Measurements from ENCODE around the gene GRHPR. TPM values are rescaled to one million over a fixed set of nuclear protein-coding genes. Genes with fewer than 3 reads are reported as not detected.

Gene GRHPR
- polyA plus RNA-seq, 1 of the 3 experiments (the other 2 are of a cell fraction) = 206 TPM

DNA sequence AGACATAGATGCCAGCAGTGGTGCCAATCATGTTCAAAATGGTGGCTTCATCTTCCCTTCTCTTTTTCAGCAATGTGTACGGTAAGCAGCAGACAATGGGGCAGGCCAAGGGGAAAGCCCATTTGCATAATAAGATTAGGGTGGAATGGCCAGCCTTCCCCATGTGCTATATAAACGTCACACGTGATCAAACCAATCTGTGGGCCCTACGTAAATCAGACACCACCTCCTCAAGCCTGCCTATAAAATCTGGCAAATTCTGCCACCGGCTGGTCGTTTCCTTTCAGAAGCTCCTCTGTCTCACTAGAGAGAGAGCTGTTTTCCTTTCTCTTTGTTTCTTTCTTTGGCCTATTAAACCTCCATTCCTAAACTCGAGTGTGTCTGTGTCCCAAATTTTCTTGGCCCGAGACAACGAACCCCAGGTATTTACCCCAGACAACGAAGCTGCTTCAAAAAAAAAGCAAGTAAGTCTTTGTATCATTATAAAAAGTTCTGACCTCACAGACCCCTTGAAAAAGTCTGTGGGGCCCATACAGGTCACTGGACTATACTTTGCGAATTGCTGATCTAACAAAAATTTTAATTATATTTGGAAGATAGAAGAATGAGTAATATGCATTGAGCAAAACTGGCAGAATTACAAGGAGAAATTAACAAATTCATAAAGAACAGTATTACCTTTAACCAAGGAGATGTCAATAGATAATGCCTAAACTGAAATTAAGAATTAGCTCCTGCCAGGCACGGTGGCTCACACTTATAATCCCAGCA is 27.6 kb downstream of the GRHPR start:
- peaks cover 12% of the 10 kb centered on the region for H3F3A ChIP-seq (replicated peaks; ENCODE audit: insufficient read depth)
- POLR2A ChIA-PET = no interaction called here
- CTCF ChIA-PET = no interaction called here
- TF ChIP-seq EP300 (IDR thresholded peaks at IDR 0.05; ENCODE audit: borderline replicate concordance in 1 of 2, low read depth in 1 of 2, low read length in 1 of 2) (no peak), MXI1 (IDR thresholded peaks at IDR 0.05; ENCODE audit: low read depth, low read length) (no peak), USF1 (IDR thresholded peaks at IDR 0.05; ENCODE audit: borderline replicate concordance, low read depth) (no peak)
- H3K4me2 ChIP-seq = no peak overlapping the region
- no peaks in the 10 kb centered on the region for H3K9me3 ChIP-seq
- H3K36me3 ChIP-seq (replicated peaks in 1 of 2; ENCODE audit: control insufficient read depth in 1 of 2, insufficient read depth in 2 of 2, low read length in 1 of 2) = peaks cover 0 to 37% of the 10 kb centered on the region in 2 experiments
- peaks cover 4 to 8% of the 10 kb centered on the region in 2 experiments; a peak in 2 of 4 replicates for H3K4me1 ChIP-seq (ENCODE audit: control insufficient read depth in 1 of 2, insufficient read depth in 2 of 2, low read depth in 1 of 2, low read length in 1 of 2)
- no peak for DNase-seq
- no peak overlapping the region for H3K4me3 ChIP-seq (ENCODE audit: low read depth in 2 of 2, low read length in 1 of 2)
- H3K79me2 ChIP-seq (ENCODE audit: insufficient read depth) = peaks cover 98% of the 10 kb centered on the region
- H2AFZ ChIP-seq (ENCODE audit: low read depth) = no peak overlapping the region
- 96% methylated on average over 12 of the region's 12 CpGs for WGBS (ENCODE audit: low lambda C conversion rate)
- no peaks in the 10 kb centered on the region for H3K27me3 ChIP-seq (ENCODE audit: insufficient read depth)
- no peak overlapping the region for H3K27ac ChIP-seq (ENCODE audit: low read depth in 2 of 2, low read length in 1 of 2)
- no peaks in the 10 kb centered on the region for H3K9me2 ChIP-seq
- no peak overlapping the region for H3K9ac ChIP-seq
- peaks cover 72% of the 10 kb centered on the region for H4K20me1 ChIP-seq (ENCODE audit: insufficient read depth)

- Histone ChIP-seq H3K79me2 (ENCODE audit: insufficient read depth) (peaks cover 99% of the 10 kb centered on the region), H3K4me1 (ENCODE audit: control insufficient read depth in 1 of 2, insufficient read depth in 2 of 2, low read depth in 1 of 2, low read length in 1 of 2) (peaks cover 4 to 6% of the 10 kb centered on the region in 2 experiments; a peak in 2 of 4 replicates), H3K4me3 (ENCODE audit: low read depth in 2 of 2, low read length in 1 of 2) (no peak overlapping the region), H3K27me3 (ENCODE audit: insufficient read depth) (no peaks in the 10 kb centered on the region), H3F3A (replicated peaks; ENCODE audit: insufficient read depth) (peaks cover 12% of the 10 kb centered on the region), H3K36me3 (replicated peaks in 1 of 2; ENCODE audit: control insufficient read depth in 1 of 2, insufficient read depth in 2 of 2, low read length in 1 of 2) (peaks cover 0 to 31% of the 10 kb centered on the region in 2 experiments), H2AFZ (ENCODE audit: low read depth) (no peak overlapping the region), H3K9me2 (no peaks in the 10 kb centered on the region), H3K27ac (ENCODE audit: low read depth in 2 of 2, low read length in 1 of 2) (no peak overlapping the region), H3K9ac (no peak overlapping the region), H3K4me2 (no peak overlapping the region), H3K9me3 (no peaks in the 10 kb centered on the region), H4K20me1 (ENCODE audit: insufficient read depth) (peaks cover 75% of the 10 kb centered on the region)
- DNase-seq = no peak
- CTCF ChIA-PET = interaction anchor here (1.5 kb wide), 1 partner anchor 15 kb away, joined by 3 read pairs; no protein-coding TSS in a partner anchor
- TF ChIP-seq MXI1 (IDR thresholded peaks at IDR 0.05; ENCODE audit: low read depth, low read length) = no peak
- TF ChIP-seq USF1 (IDR thresholded peaks at IDR 0.05; ENCODE audit: borderline replicate concordance, low read depth) = no peak
- no peak for TF ChIP-seq JUND (IDR thresholded peaks at IDR 0.05)
- no peak for TF ChIP-seq EZH2phosphoT487 (IDR thresholded peaks at IDR 0.05; ENCODE audit: borderline replicate concordance, low read depth)
- no peak for TF ChIP-seq TCF12 (IDR thresholded peaks at IDR 0.05)
- no peak for TF ChIP-seq SIN3A (IDR thresholded peaks at IDR 0.05; ENCODE audit: borderline replicate concordance, low read depth, low read length)
- TF ChIP-seq GABPA (IDR thresholded peaks at IDR 0.05; ENCODE audit: low read depth) = no peak
- TF ChIP-seq RAD21 (IDR thresholded peaks at IDR 0.05; ENCODE audit: low read length) = no peak
- no peak for TF ChIP-seq POLR2AphosphoS5 (IDR thresholded peaks at IDR 0.05; ENCODE audit: low read depth, low read length)
- no peak for TF ChIP-seq ELF1 (IDR thresholded peaks at IDR 0.05)
- TF ChIP-seq, protein P1, sequence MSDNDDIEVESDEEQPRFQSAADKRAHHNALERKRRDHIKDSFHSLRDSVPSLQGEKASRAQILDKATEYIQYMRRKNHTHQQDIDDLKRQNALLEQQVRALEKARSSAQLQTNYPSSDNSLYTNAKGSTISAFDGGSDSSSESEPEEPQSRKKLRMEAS (IDR thresholded peaks at IDR 0.05; ENCODE audit: low read depth) = no peak
- no peak for TF ChIP-seq PBX3 (IDR thresholded peaks at IDR 0.05)
- no peak for TF ChIP-seq YY1 (IDR thresholded peaks at IDR 0.05; ENCODE audit: low read depth)
- POLR2A ChIA-PET = no interaction called here
- WGBS (ENCODE audit: low lambda C conversion rate) = 85% methylated on average over 3 of the region's 3 CpGs
Measured at GRCh38 chr9:37451628-37452027, 29.1 kb downstream of the GRHPR start.

Measured in SK-N-SH (cell line).